ENCODE measurements around the gene GALNT17.
"Not testable (repeated sequence)": the region's sequence is repeated elsewhere in the genome, so short reads cannot be mapped to it uniquely, and the experiment has no call there.

GALNT17 gene

DNA sequence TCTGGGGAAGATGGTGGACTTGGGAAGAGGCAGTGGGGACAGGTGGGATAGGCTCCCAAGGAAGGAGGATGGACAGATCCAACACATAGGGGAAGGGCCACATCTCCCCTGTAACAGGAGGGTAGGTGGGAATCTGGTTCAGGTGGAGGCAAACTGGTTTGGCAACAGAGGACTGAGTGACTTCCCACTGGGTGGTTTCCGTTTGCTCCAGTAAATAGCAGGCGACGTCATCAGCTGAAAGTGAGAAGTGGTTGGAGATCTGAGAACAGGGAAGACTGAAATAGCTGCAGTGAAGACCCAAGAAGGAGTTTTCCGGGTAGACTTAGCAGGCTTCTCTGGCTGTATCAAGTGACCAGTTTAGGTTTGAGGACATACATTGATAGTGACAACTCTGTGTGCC, 504.4 kb downstream of the GALNT17 start:
- no peak for DNase-seq (ENCODE audit: low read depth)

GRCh38 chr7:71637578-71637977, 505.6 kb downstream of the GALNT17 start:
- no peak for DNase-seq (ENCODE audit: low read depth)

DNA sequence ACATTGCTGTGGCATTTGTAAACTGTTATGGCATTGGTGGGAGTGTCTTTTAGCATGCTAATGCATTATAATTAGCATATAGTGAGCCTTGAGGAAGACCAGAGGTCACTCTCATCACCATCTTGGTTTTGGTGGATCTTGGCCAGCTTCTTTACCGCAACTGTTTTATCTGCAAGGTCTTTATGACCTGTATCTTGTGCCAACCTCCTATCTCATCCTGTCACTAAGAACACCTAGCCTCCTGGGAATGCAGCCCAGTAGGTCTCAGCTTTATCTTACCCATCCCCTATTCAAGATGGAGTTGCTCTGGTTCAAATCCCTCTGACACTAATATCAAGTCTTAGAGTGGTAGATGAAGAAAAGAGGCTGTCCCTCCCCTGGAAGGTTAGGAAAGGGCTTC, 506.2 kb downstream of the GALNT17 start:
- DNase-seq (ENCODE audit: low read depth), result no peak

DNA sequence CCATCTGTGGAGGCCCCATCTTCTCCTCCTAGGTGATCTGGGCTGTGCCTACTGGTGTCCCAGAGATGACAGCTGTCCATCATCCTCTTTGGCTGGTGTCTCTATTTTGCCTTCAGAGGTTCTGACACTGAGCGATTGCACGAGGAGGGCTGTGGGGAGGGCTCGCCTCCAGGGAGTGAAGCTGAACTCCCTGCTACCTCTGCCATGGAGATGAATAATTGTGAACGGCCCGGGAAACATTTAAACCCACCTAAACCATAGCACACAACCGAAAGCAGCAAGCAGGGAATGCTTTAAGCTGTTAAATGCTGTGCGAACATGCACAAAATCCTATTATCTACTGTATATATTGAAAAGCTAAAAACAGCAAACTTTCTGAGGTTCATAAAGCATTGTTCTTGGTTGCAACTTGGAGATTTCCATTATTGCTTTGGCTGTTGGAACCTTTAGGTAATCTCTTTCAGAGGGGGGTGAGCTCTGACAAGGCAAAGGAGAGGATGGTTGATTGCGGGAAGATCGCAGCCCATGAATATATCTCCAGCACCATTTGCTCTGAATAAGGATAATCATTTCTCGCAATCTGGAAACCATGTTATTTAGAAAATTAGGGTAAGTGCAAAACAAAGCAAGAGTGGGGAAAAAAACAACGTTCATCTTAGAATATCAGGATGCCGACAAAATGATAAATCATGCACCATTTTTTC, 507.6 kb downstream of the GALNT17 start:
- no peak for DNase-seq (ENCODE audit: low read depth)

DNA sequence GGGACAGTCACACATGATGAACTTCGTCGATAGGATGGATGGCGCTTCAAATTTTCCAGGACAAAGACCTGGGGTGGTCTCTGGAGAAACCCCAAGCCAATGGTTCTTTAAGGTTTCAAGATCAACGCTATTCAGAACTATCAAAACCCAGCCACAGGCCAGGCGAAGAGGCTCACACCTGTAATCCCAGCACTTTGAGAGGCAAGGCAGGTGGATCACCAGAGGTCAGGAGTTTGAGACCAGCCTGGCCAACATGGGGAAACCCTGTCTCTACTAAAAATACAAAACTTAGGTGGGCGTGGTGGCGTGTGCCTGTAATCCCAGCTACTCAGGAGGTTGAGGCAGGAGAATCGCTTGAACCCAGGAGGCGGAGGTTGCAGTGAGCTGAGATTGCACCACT, 511.1 kb downstream of the GALNT17 start:
- not testable (repeated sequence) for DNase-seq (ENCODE audit: low read depth)

- no peak for DNase-seq (ENCODE audit: low read depth)
Observed at GRCh38 chr7:71645836-71646235, 513.9 kb downstream of the GALNT17 start.

DNA sequence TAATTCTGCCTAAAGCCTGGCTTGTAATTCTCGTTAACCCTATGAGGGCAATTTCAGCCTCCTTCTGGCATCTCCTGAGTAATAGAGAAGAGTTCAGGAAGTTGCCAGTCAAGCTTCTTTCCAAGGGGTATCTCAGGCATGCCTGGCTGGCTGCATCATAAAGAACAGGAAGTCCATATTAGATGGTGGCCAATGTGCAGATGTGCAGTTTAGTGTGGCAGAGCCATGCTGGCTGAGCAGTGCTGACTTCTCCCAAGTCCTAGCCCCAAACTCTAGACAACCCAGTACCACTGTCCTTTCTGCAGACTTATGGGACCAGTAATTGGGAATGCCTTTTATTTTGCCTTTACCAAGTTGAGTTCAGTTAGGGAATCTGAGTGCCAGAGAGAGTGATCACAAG, 517.9 kb downstream of the GALNT17 start:
- DNase-seq (ENCODE audit: low read depth), result no peak

DNA sequence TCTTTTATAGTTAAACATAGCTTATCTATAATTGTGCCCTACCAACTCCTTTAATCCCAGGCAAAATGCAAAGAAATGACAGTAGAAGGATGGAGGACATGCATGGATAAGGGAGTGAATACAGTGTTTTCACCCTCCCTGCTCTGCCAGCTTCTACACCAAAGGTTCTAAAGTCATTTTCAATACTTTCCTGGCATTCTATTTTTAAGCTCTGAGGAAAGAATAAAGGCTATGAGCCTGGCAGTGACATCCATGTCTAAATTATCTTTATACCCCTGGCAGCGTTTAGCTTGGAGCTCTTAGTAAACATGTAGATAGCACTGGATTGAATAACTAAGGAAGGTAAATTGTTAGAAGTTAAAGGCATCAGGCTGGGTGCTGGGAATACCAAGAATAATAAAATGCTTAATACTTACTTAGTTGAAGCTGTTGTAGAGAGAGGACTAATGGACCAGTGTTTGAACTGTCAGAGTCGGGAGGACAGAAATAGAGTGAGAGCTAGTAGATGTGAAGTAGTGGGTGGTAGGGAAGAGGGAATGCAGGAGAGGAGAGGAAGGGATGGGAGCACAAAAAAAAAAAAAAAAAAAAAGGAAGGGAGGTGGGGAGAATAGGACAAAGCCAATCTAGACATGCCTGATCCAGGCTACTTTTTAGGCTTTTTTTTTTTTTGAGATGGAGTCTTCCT, 518.9 kb downstream of the GALNT17 start:
- no peak for DNase-seq (ENCODE audit: low read depth)

DNA sequence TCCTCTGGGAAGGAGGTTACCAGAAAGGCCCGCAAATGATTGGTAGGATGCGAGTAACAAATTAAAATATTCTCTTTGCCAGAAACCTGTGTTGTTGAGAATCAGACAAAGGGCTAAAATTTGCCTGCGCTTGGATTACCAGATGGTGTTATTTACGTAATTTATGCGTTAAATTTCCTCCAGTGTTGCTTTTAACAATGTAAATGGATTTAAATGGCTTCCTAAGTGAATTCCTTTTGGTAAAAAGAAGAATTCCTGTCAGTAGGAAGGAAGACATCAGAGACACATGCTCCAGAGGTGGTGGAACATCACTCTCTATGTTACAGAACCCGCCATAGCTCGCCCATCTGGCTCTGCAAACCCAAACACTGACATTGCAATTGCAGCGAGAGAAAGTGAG, 520.6 kb downstream of the GALNT17 start:
- no peak for DNase-seq (ENCODE audit: low read depth)

DNA sequence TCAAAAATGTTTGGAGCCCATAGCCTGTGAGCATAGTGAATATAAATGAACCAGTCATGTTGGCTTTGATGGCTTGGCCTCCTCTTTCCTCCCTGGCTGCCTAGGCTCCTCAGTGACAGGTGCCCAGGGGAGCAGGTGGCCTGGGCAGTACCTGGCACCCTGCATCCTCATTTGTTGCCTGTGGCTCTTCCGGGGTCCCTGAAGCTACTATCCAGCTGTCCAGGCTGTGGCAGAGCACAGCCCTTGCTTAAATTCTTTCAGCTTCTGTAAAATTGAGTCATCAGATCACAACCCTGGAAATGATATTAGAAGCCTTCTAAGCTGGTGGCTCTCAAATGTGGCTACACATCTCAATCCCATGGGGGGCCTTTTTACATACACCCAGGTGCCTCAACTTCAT, 525.4 kb downstream of the GALNT17 start:
- DNase-seq (ENCODE audit: low read depth), result no peak

- no peak for DNase-seq (ENCODE audit: low read depth)
Observed at GRCh38 chr7:71659622-71660021, 527.7 kb downstream of the GALNT17 start.

GRCh38 chr7:71661671-71662224, 529.8 kb downstream of the GALNT17 start:
- no peak for DNase-seq (ENCODE audit: low read depth)

GRCh38 chr7:71665716-71666115, 533.8 kb downstream of the GALNT17 start:
- no peak for DNase-seq (ENCODE audit: low read depth)

GRCh38 chr7:71668572-71668971, 536.6 kb downstream of the GALNT17 start:
- DNase-seq (ENCODE audit: low read depth), result no peak

- no peak for DNase-seq (ENCODE audit: low read depth)
Observed at GRCh38 chr7:71679480-71679879, 547.5 kb downstream of the GALNT17 start.

GRCh38 chr7:71682181-71682580, 550.2 kb downstream of the GALNT17 start:
- DNase-seq (ENCODE audit: low read depth), result no peak

DNA sequence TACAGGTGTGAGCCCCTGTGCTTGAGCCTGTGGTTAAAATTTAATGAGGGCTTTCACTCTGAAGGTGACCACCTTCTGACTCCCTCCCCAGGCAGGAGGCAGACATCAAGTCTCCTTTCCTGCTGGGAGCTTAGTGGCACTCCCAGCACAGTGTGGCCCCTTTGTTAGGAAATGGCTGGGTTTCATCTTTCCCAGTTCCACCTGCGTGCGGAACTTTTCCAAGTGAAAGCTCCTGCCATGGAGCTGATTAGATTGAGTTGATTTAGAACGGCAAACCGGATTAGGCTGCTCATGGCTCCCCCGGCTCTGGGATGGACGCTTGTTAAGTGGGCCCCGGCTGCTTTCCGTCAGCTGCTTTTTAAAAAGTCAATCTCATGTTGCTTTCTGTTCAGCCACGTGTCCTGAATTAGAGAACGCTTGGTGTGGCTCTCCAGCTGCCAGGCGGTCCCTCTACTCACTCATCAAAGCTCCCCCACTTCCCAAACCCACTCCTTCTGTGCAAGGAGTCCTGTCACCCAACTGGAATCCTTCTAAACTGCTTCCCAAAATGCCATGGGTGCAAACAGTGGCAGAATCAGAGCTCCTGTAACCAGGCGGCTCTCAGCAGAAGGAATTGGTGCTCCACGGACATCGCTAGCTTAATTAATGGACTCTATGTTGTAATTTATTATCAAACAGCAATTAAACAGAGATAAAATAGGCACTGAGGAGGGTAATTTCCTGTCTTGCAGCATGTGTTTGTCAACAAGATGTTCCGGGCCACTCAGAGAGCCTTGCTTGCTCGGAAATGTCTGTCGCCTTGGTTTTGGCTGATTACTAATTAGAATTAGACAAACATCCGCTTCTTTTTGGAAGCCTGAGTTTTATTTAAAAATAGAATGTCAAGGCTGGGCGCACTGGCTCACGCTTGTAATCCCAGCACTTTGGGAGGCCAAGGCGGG, 551.2 kb downstream of the GALNT17 start:
- no peak for DNase-seq (ENCODE audit: low read depth)

- DNase-seq (ENCODE audit: low read depth), result no peak
Observed at GRCh38 chr7:71687286-71687685, 555.3 kb downstream of the GALNT17 start.

DNA sequence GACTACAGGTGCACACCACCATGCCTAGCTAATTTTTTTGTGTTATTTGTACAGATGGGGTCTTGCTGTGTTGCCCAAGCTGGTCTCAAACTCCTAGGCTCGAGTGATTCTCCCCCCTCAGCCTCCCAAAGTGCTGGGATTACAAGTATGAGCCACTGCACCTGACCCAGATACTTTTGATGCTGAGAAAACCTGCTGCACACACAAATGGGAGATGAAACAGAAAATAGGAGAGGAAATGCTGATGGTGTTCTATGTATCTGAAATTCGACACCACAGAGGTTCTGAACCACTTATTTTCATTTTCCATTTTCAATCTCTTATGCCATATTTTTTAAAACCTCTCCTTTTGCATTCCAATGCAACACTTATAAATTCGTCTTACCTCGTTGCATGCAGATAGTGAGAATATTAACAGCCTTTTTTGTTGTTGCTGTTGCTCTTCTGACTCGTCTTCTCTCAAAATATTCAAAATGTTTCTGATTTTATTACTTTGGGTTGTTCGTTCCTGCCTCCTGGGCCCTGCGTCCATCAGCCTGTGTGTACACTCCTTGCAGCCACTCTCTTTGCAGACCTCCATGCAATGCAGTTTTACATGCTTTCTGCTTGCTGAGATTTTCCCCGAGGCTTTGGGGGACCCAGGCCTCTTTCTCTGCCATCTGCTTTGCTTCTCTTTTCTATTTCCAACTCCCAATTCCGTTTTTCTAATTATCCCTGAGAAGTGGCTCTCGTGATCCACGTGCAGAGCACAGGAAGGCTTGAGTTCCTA, 556.1 kb downstream of the GALNT17 start:
- no peak for DNase-seq (ENCODE audit: low read depth)

- no peak for DNase-seq (ENCODE audit: low read depth)
Observed at GRCh38 chr7:71691538-71691937, 559.6 kb downstream of the GALNT17 start.

DNA sequence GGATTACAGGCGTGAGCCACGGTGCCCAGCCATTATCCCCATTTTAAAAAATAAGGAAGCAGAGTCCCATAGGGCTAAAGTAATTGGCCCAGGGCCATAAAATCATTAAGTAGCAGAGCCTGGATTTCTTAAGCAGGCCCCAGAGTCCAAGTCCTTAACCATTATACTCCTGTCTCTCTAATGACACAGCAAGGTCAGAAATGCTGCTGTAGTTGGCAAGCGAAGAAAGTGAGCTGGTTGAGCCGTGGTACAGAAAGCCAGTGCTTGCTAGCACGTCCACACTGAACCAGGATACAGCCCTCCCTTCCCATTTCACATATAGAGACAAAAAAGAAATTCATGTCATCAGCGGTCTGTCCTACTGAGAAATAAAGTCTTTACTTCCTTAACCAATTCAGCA, 562.7 kb downstream of the GALNT17 start:
- no peak for DNase-seq (ENCODE audit: low read depth)

- no peak for DNase-seq (ENCODE audit: low read depth)
Observed at GRCh38 chr7:71695186-71695585, 563.2 kb downstream of the GALNT17 start.
